ENCODE measurements around the gene PTPN3.

The PTPN3 gene

GRCh38 chr9:109331353-109331752 lies 166.8 kb downstream of the PTPN3 start:
- DNase-seq: no peak

DNA sequence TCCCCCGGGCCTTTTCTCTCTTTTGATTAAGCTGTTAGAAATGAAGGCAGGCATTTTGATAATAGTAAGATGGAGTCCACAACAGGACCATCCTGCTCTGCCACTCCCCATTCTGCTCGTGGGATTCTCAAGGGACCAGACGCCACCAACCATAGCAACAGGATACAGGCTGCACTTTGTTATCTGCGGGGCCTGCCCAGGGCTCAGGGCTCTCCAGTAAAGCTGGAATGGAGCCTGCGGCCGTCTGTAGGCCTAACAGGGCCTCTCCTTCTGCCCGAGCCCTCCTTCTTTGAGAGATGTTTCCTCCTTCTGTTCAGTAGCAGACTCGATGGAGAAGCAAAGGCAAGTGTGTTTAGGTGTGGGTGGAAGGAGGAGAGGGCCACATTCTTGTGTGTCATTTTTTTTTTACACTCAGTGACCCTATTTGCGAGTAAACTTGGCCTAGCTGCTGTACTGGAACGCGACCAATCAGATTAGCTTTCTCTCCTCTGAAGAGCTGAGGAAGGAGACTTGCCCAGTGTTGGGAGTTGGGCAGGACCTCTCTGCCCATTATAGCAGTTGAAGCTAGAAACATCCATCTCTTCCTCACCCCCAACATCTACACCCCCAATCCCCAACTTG lies 168.4 kb downstream of the PTPN3 start:
- DNase-seq: no peak

DNA sequence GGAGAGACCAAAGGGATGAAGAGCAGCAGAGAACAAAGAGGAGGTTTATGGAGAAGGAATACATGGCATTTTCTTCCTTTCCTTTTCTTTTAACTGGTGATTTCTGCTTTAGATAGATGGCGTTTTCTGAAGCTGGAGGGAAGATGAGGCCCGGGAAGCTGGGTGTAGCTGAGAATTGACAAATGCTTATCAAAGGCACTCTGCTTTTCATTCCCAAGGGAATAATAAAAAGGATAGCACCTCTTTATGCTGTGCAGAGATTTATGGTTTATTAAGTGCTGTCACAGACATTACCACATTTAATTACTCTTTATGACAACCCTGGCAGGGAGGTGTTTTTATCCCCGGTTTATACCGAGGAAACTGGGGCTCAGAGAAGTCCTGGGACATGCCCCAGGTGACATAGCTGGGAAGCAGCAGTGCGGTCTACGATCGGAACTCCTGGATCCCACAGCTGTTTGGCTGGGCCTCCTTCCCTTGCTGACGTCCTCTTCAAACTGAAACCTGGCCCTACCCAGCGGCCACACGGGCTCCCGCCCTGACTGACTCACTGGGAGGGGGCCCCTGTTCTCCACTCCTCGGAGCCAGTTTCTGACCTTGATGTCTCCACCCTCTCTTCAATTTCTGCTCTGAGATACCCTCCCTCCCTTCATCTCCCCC lies 169.0 kb downstream of the PTPN3 start:
- no peak for DNase-seq

Data from NCI-H345 (cell line).